Ectodermal cell (in vitro differentiated cells): ENCODE results near the gene GUCY1A1.
"Not testable (repeated sequence)": the region's sequence is repeated elsewhere in the genome, so short reads cannot be mapped to it uniquely, and the experiment has no call there.

Source experiments
- H3K27ac ChIP-seq: 2 replicates; pipeline ENCODE4 v1.7.0; 2013; ENCODE audit warnings: mild to moderate bottlenecking, low read depth, low read length; ENCODE audit not compliant: insufficient read depth, poor library complexity, severe bottlenecking
- H3K27me3 ChIP-seq: 2 replicates; pipeline ENCODE4 v1.7.0; 2013; ENCODE audit warnings: mild to moderate bottlenecking, low read length; ENCODE audit not compliant: insufficient read depth, control insufficient read depth, poor library complexity, severe bottlenecking
- H3K36me3 ChIP-seq: one replicate; pipeline ENCODE4 v1.7.0; 2013; ENCODE audit warnings: low read length; ENCODE audit not compliant: control insufficient read depth, insufficient read depth
- H3K4me1 ChIP-seq: one replicate; pipeline ENCODE4 v1.7.0; 2013; ENCODE audit warnings: low read length; ENCODE audit not compliant: control insufficient read depth, insufficient read depth
- H3K4me3 ChIP-seq: 2 replicates; pipeline ENCODE4 v1.7.0; 2013; ENCODE audit warnings: low read depth, low read length, control low read depth; ENCODE audit not compliant: insufficient read depth
- H3K9me3 ChIP-seq: 2 replicates; pipeline ENCODE4 v1.7.0; 2013; ENCODE audit warnings: mild to moderate bottlenecking, low read length, moderate library complexity; ENCODE audit not compliant: control insufficient read depth
- WGBS, 2 experiments: methylation state at CpG; one replicate each; pipeline ENCODE4 v1.1.7; 2013; ENCODE audit warnings: missing lambda C conversion rate in 2 of 2; 5-methylcytosine and 5-hydroxymethylcytosine counted together

GUCY1A1 gene

GRCh38 chr4:155638195-155638965 lies 28.3 kb upstream of the GUCY1A1 start:
- Histone ChIP-seq H3K4me1 (peaks cover 5% of the 10 kb centered on the region), H3K27me3 (no peaks in the 10 kb centered on the region), H3K9me3 (no peaks in the 10 kb centered on the region), H3K4me3 (no peak overlapping the region), H3K36me3 (no peaks in the 10 kb centered on the region), H3K27ac (no peak overlapping the region)
- 88 to 94% methylated on average over 4 of the region's 5 CpGs for WGBS, 2 experiments

DNA sequence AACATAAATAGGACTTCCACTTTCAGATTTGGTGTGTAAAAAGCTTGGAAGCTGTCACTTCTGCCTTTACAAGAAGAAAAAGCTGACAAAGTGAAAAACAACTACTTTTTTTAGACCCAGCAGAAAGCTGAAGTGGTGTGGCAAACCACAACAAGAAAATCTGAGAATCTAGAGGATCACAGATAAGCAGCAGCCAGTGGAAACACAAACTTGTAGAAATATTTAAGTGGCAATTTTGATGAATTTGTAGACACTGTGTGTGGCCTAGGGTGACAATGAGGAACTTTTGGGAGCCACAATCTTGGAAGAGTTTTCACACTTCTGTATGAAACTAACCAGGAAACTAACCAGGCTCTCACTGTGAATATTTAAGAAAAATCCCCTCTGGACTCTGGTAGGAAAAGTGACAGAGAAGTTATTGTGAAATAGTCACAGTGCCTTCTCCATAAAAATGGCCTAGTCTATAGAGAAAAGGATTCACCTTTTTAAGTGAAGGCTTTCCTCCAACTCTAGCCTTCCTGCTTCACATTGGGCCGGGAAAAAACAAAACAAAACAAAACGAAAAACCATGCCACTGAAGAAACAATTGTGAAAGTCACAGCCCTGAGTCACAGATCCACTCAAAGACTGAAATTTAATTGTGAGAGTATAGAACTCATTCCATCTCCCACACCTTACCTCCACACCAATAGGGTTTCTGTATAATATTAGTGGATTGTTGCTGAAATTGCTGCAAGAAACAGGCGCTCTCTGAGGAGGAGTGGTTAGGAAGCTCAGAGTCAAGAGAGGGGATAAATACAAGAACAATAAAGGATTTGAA lies 26.7 kb upstream of the GUCY1A1 start:
- H3K27me3 ChIP-seq, result no peaks in the 10 kb centered on the region
- H3K4me1 ChIP-seq, result peaks cover 5% of the 10 kb centered on the region
- H3K4me3 ChIP-seq, result no peak overlapping the region
- WGBS, 2 experiments, result 54 to 66% methylated on average over 3 of the region's 3 CpGs
- no peaks in the 10 kb centered on the region for H3K9me3 ChIP-seq
- no peaks in the 10 kb centered on the region for H3K36me3 ChIP-seq
- no peak overlapping the region for H3K27ac ChIP-seq

DNA sequence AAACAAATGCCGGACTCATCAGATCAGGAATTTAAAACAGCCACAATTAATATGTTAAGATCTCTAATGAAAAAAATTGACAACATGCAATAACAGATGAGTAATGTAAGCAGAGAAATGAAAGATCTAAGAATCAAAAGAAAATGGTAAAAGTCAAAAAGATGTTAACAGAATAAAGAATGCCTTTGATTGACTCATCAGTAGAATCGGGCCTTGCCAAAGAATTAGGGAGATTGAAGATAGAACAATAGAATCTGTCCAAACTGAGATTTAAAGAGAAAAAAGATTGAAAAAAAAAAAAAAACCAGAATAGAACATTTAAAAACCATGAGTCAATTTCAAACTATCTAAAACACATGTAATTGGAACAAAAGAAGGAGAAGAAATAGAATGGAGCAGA lies 25.9 kb upstream of the GUCY1A1 start:
- Histone ChIP-seq H3K4me1 (peaks cover 5% of the 10 kb centered on the region), H3K27me3 (no peaks in the 10 kb centered on the region), H3K9me3 (no peaks in the 10 kb centered on the region), H3K36me3 (no peaks in the 10 kb centered on the region), H3K4me3 (no peak overlapping the region), H3K27ac (peak overlapping the region; percentile 18)
- 77 to 100% methylated on average over 1 to 2 of the region's 2 CpGs for WGBS, 2 experiments

- 93% methylated on average over 1 of the region's 1 CpG; no CpG with 5 or more reads in 1 of the 2 experiments for WGBS, 2 experiments
- no peaks in the 10 kb centered on the region for H3K36me3 ChIP-seq
- H3K4me1 ChIP-seq, result peaks cover 5% of the 10 kb centered on the region
- no peaks in the 10 kb centered on the region for H3K9me3 ChIP-seq
- H3K27me3 ChIP-seq, result no peaks in the 10 kb centered on the region
- H3K4me3 ChIP-seq, result no peak overlapping the region
- no peak overlapping the region for H3K27ac ChIP-seq
These were observed 23.6 kb upstream of the GUCY1A1 start for GRCh38 chr4:155643087-155643486.

GRCh38 chr4:155646001-155646400 lies 20.6 kb upstream of the GUCY1A1 start:
- Histone ChIP-seq H3K36me3 (no peaks in the 10 kb centered on the region), H3K27me3 (no peaks in the 10 kb centered on the region), H3K4me3 (no peak overlapping the region), H3K4me1 (no peaks in the 10 kb centered on the region), H3K9me3 (no peaks in the 10 kb centered on the region), H3K27ac (no peak overlapping the region)
- WGBS, 2 experiments, result no CpG with 5 or more reads among the region's 2 CpGs

DNA sequence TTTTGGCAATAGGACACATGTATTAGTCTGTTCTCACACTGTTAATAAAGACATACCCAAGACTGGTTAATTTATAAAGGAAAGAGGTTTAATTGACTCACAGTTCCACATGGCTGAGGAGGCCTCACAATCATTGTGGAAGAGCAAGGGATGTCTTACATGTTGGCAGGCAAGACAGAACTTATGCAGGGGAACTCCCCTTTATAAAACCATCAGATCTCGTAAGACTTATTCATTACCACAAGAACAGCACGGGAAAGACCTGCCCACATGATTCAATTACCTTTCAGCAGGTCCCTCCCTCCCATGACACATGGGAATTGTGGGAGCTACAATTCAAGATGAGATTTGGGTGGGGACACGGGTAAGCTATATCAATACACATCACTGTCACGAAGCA lies 15.9 kb upstream of the GUCY1A1 start:
- not testable (repeated sequence) for H3K36me3 ChIP-seq, H3K9me3 ChIP-seq, H3K4me3 ChIP-seq, H3K27ac ChIP-seq, H3K4me1 ChIP-seq, H3K27me3 ChIP-seq
- 96 to 98% methylated on average over 2 to 4 of the region's 4 CpGs for WGBS, 2 experiments

- Histone ChIP-seq H3K9me3 (no peaks in the 10 kb centered on the region), H3K4me3 (no peak overlapping the region), H3K27ac (no peak overlapping the region), H3K27me3 (no peaks in the 10 kb centered on the region), H3K36me3 (no peaks in the 10 kb centered on the region), H3K4me1 (no peaks in the 10 kb centered on the region)
These were observed 13.6 kb upstream of the GUCY1A1 start for GRCh38 chr4:155653052-155653451.

- Histone ChIP-seq H3K4me3 (no peak overlapping the region), H3K36me3 (no peaks in the 10 kb centered on the region), H3K27me3 (no peaks in the 10 kb centered on the region), H3K27ac (no peak overlapping the region), H3K9me3 (no peaks in the 10 kb centered on the region), H3K4me1 (no peaks in the 10 kb centered on the region)
- 80 to 85% methylated on average over 3 to 4 of the region's 4 CpGs for WGBS, 2 experiments
These were observed 10.6 kb upstream of the GUCY1A1 start for GRCh38 chr4:155656025-155656424.

DNA sequence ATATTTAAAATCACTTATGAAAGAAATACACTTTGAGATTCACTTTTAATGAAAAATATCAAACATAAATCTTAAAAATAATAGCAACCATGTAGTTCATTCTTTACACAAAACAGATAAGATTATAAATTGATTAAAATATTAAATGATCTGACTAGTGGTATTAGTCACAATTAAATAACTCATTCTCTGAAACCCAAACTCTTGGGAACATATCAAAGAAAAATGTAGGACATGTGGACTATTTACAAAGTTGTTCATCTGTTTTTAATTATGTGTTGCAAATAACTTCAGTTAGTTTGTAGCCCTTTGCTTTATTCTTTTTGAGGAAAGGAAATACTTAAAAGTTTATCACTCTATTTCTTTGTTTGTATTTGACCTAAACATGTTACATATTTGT lies 9.5 kb upstream of the GUCY1A1 start:
- no peaks in the 10 kb centered on the region for H3K4me1 ChIP-seq
- H3K9me3 ChIP-seq, result no peaks in the 10 kb centered on the region
- H3K27ac ChIP-seq, result no peak overlapping the region
- H3K27me3 ChIP-seq, result no peaks in the 10 kb centered on the region
- H3K4me3 ChIP-seq, result no peak overlapping the region
- H3K36me3 ChIP-seq, result no peaks in the 10 kb centered on the region

- 90% methylated on average over 1 of the region's 1 CpG; no CpG with 5 or more reads in 1 of the 2 experiments for WGBS, 2 experiments
- H3K4me1 ChIP-seq, result no peaks in the 10 kb centered on the region
- H3K4me3 ChIP-seq, result no peak overlapping the region
- no peak overlapping the region for H3K27ac ChIP-seq
- H3K36me3 ChIP-seq, result no peaks in the 10 kb centered on the region
- H3K27me3 ChIP-seq, result no peaks in the 10 kb centered on the region
- no peaks in the 10 kb centered on the region for H3K9me3 ChIP-seq
These were observed 8.5 kb upstream of the GUCY1A1 start for GRCh38 chr4:155657985-155658680.
